Epithelial cell of esophagus (primary cell): ENCODE measurements around the gene FAS.

Experiments used
- DNase-seq: peaks from one replicate; pipeline ENCODE4 v3.0.0; 2010; ENCODE audit warnings: low read depth
- H3K4me3 ChIP-seq: 2 replicates; pipeline ENCODE4 v1.5.1; 2011; ENCODE audit warnings: mild to moderate bottlenecking, low read length, control low read depth
- CTCF ChIP-seq: IDR thresholded peaks from 2 replicates; pipeline ENCODE4 v1.5.1; 2011; ENCODE audit warnings: low read depth, mild to moderate bottlenecking, low read length, control low read depth, inconsistent platforms; ENCODE audit not compliant: insufficient read depth; ENCODE audit errors: missing control alignments

FAS gene

GRCh38 chr10:89032141-89032891 is 41.7 kb downstream of the FAS start:
- peak; percentile 93 for DNase-seq
- H3K4me3 ChIP-seq, result no peak overlapping the region
- TF ChIP-seq CTCF, result no peak

GRCh38 chr10:89035461-89035860 is 44.9 kb downstream of the FAS start:
- no peak overlapping the region for H3K4me3 ChIP-seq
- no peak for DNase-seq
- no peak for TF ChIP-seq CTCF

- TF ChIP-seq CTCF, result no peak
- H3K4me3 ChIP-seq, result no peak overlapping the region
- DNase-seq, result no peak
Measured at GRCh38 chr10:89037096-89037495, 46.5 kb downstream of the FAS start.

GRCh38 chr10:89042562-89042961 is 52.0 kb downstream of the FAS start:
- H3K4me3 ChIP-seq, result no peak overlapping the region
- peak; percentile 99 for DNase-seq
- no peak for TF ChIP-seq CTCF

- H3K4me3 ChIP-seq, result no peak overlapping the region
- DNase-seq, result peak; percentile 28
- no peak for TF ChIP-seq CTCF
Measured at GRCh38 chr10:89043052-89043451, 52.5 kb downstream of the FAS start.

- TF ChIP-seq CTCF, result no peak
- H3K4me3 ChIP-seq, result no peak overlapping the region
- DNase-seq, result no peak
Measured at GRCh38 chr10:89047397-89047796, 56.8 kb downstream of the FAS start.

- no peak overlapping the region for H3K4me3 ChIP-seq
- DNase-seq, result no peak
- no peak for TF ChIP-seq CTCF
Measured at GRCh38 chr10:89051593-89051992, 61.0 kb downstream of the FAS start.
